H1 (cell line): ENCODE data around the gene DELE1. TPM values are rescaled to one million over a fixed set of nuclear protein-coding genes. Genes with fewer than 3 reads are reported as not detected.

ENCODE experiments used
- FOSL1 ChIP-seq: IDR thresholded peaks from 2 replicates; pipeline ENCODE4 v1.6.1; 2011; ENCODE audit warnings: mild to moderate bottlenecking, low read depth, low read length, moderate library complexity; ENCODE audit not compliant: insufficient read depth
- GTF2F1 ChIP-seq: IDR thresholded peaks from 2 replicates; pipeline ENCODE4 v1.6.1; 2012; ENCODE audit warnings: low read depth, low read length, improper control_type of control experiment, borderline replicate concordance
- JUN ChIP-seq: IDR thresholded peaks from 2 replicates; pipeline ENCODE4 v1.6.1; 2011; ENCODE audit warnings: low read depth, mild to moderate bottlenecking, improper control_type of control experiment, low read length
- KDM4A ChIP-seq: IDR thresholded peaks from one replicate; pipeline ENCODE4 v1.7.1; 2012; ENCODE audit warnings: low read depth, mild to moderate bottlenecking, moderate library complexity, low read length, inconsistent platforms; ENCODE audit not compliant: severe bottlenecking
- MAFK ChIP-seq: IDR thresholded peaks from 2 replicates; pipeline ENCODE4 v1.6.1; 2012; ENCODE audit warnings: low read depth, mild to moderate bottlenecking, improper control_type of control experiment, low read length
- SIN3A ChIP-seq, 2 experiments: IDR thresholded peaks in 1 of 2; conservative IDR thresholded peaks in 1 of 2; 2 replicates each; pipeline ENCODE4 v1.6.1; 2011 to 2012; ENCODE audit warnings: low read length in 2 of 2, improper control_type of control experiment in 1 of 2, low read depth in 1 of 2, mild to moderate bottlenecking in 1 of 2
- polyA plus RNA-seq, 7 experiments: library from polyadenylated mRNA; depleted of rRNA in 3 of 7; stranded (reverse) in 5 of 7; unstranded in 2 of 7; fragments of >200 nt in 5 of 7; fragments of 200-250 nt in 2 of 7; gene quantifications; 1 replicate in 5 of 7; 2 replicates in 1 of 7; 4 replicates in 1 of 7; pipeline versions ENCODE4 v1.2.1 to v1.2.3, GENCODE V29; 2011 to 2013; ENCODE audit warnings: missing spikeins in 2 of 7, mixed read lengths in 2 of 7
- total RNA-seq: library from RNA; stranded (reverse); fragmentation: NEBNext Ultra II Directional; extraction: Animal tissue kit (Norgen Biotek cat#: 25700); gene quantifications from 2 replicates; pipeline ENCODE4 v1.2.1, GENCODE V29; 2021
- TF ChIP-seq, protein P1 (sequence below): IDR thresholded peaks from 2 replicates; pipeline ENCODE4 v1.6.1; 2012; ENCODE audit warnings: low read length, inconsistent platforms

The DELE1 gene
- total and polyA plus RNA-seq, 2 of the 8 experiments (the other 6 are each of a cell fraction or from before 2014, with no cell fraction given): 61.4 to 114 TPM

DNA sequence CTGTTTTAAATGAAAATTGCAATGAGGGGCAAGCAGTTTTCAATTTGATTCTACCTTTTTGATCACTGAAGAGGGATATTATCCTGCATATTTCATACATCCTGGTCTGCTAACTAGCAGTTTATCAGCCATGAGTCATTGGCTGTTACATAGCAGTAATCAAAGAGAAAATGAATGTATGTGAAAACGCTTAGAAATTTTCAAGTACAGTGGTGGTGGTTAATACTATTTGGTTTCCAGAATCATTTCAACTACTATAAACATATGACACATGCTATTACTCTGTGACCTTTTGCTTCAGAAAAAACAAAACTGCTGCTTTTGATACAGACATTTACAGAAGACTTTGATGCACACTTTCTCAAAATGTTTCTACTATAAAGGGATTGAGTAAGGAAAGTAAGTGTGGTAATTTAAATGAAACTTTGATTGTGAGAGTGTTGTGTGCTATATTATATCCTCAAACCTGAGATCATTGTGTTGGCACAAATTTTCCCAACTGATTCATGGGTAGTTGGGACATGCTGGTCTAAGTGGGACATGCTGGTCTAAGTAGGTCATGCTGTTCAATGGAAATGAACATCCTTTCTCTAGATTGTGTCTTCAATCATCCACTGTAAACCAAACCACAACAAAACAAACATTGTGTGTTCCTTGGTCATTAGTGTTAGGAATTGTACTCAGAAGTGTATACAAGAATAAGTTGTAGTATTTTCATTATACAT lies 50.4 kb downstream of the DELE1 start (continued):
- TF ChIP-seq, protein P1, sequence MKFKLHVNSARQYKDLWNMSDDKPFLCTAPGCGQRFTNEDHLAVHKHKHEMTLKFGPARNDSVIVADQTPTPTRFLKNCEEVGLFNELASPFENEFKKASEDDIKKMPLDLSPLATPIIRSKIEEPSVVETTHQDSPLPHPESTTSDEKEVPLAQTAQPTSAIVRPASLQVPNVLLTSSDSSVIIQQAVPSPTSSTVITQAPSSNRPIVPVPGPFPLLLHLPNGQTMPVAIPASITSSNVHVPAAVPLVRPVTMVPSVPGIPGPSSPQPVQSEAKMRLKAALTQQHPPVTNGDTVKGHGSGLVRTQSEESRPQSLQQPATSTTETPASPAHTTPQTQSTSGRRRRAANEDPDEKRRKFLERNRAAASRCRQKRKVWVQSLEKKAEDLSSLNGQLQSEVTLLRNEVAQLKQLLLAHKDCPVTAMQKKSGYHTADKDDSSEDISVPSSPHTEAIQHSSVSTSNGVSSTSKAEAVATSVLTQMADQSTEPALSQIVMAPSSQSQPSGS: no peak
- TF ChIP-seq SIN3A (conservative IDR thresholded peaks at IDR 0.05 in 1 of 2, IDR thresholded peaks at IDR 0.05 in 1 of 2; ENCODE audit: low read depth in 1 of 2, low read length in 2 of 2) (no peak), KDM4A (no peak), JUN (no peak), MAFK (no peak), GTF2F1 (no peak), FOSL1 (no peak)
- TF ChIP-seq, all 59 proteins: peak for 0
